PC-3 (cell line): ENCODE results near the gene ASCL1. TPM values are rescaled to one million over a fixed set of nuclear protein-coding genes. Genes with fewer than 3 reads are reported as not detected.

ENCODE experiments used
- ATAC-seq: fragments of 200-7000 bp; cut with Tn5 transposase; 2 replicates; pipeline ENCODE4 v1.9.1; 2020; ENCODE audit warnings: mild to moderate bottlenecking, moderate library complexity
- BruUV-seq: library from RNA; stranded (reverse); fragments of 400-500 nt; replicated peaks from 2 replicates; lab custom pipeline; 2021; lab: Mats Ljungman, UMichigan
- CTCF ChIA-PET: fragments of 300-600 bp; sonication (Branson Sonifier 250); formaldehyde crosslinking; loops from one replicate; lab custom pipeline; 2022; ENCODE audit warnings: antibody characterized with exemption; lab: Charles Lee
- POLR2A ChIA-PET: fragments of 300-600 bp; sonication (Branson Sonifier 250); formaldehyde crosslinking; loops from one replicate; lab custom pipeline; 2022; ENCODE audit warnings: antibody characterized with exemption; ENCODE audit not compliant: unreplicated experiment; lab: Charles Lee
- DNase-seq: peaks from one replicate; pipeline ENCODE4 v3.0.0-alpha.2; 2015
- H2AFZ ChIP-seq: fragments of 300-600 bp; sonication (generic); 2 replicates; pipeline ENCODE4 v1.6.0; 2016; ENCODE audit warnings: antibody characterized with exemption, low read length
- H3F3A ChIP-seq: fragments of 300-600 bp; sonication (generic); one replicate; pipeline ENCODE4 v1.6.0; 2017; ENCODE audit warnings: antibody characterized with exemption, low read length, control low read depth, mild to moderate bottlenecking; ENCODE audit not compliant: unreplicated experiment
- H3K27ac ChIP-seq: fragments of 300-600 bp; sonication (generic); 2 replicates; pipeline ENCODE4 v1.5.1; 2016; ENCODE audit warnings: mild to moderate bottlenecking, low read length
- H3K27me3 ChIP-seq: fragments of 300-600 bp; sonication (generic); 2 replicates; pipeline ENCODE4 v1.6.1; 2016; ENCODE audit warnings: low read length, mixed read lengths
- H3K36me3 ChIP-seq: fragments of 300-600 bp; sonication (generic); 2 replicates; pipeline ENCODE4 v1.6.1; 2016; ENCODE audit warnings: low read depth, mixed run types, low read length, mixed read lengths
- H3K4me1 ChIP-seq: fragments of 300-600 bp; sonication (generic); 2 replicates; pipeline ENCODE4 v1.5.1; 2016; ENCODE audit warnings: low read length; ENCODE audit not compliant: insufficient read depth
- H3K4me2 ChIP-seq: fragments of 300-600 bp; sonication (generic); 2 replicates; pipeline ENCODE4 v1.6.0; 2016; ENCODE audit warnings: low read length
- H3K4me3 ChIP-seq: fragments of 300-600 bp; sonication (generic); 2 replicates; pipeline ENCODE4 v1.5.1; 2016; ENCODE audit warnings: mild to moderate bottlenecking, low read length, mixed read lengths
- H3K79me2 ChIP-seq: fragments of 300-600 bp; sonication (generic); 2 replicates; pipeline ENCODE4 v1.6.1; 2017; ENCODE audit warnings: low read length, mixed read lengths
- H3K9ac ChIP-seq: fragments of 300-600 bp; sonication (generic); 2 replicates; pipeline ENCODE4 v1.6.0; 2016; ENCODE audit warnings: mild to moderate bottlenecking, low read length
- H3K9me2 ChIP-seq: fragments of 300-600 bp; sonication (generic); replicated peaks from 2 replicates; pipeline ENCODE4 v1.6.1; 2016; ENCODE audit warnings: mixed run types, low read length, mixed read lengths
- H3K9me3 ChIP-seq: fragments of 300-600 bp; sonication (generic); 2 replicates; pipeline ENCODE4 v1.6.1; 2016; ENCODE audit warnings: low read length, mixed read lengths
- H4K20me1 ChIP-seq: fragments of 300-600 bp; sonication (generic); 2 replicates; pipeline ENCODE4 v1.6.1; 2016; ENCODE audit warnings: low read length, mixed read lengths
- EZH2 ChIP-seq: fragments of 300-600 bp; sonication (generic); IDR thresholded peaks from one replicate; pipeline ENCODE4 v1.6.1; 2017; ENCODE audit warnings: antibody characterized with exemption, mild to moderate bottlenecking, low read length; ENCODE audit not compliant: unreplicated experiment
- EZH2phosphoT487 ChIP-seq: fragments of 300-600 bp; sonication (generic); IDR thresholded peaks from 2 replicates; pipeline ENCODE4 v1.6.1; 2018; ENCODE audit warnings: mild to moderate bottlenecking, antibody characterized with exemption, low read length, borderline replicate concordance
- intact Hi-C: fragments of 100-400 bp; cut with micrococcal nuclease; formaldehyde crosslinking; loops from 2 replicates; pipeline ENCODE4 v1.9.0; 2023
- total RNA-seq: library from RNA; depleted of rRNA; stranded (reverse); fragments of >200 nt; gene quantifications from 2 replicates; pipeline ENCODE4 v1.2.3, GENCODE V29; 2014
- TF ChIP-seq, protein P1 (sequence below): fragments of 300-600 bp; sonication (generic); conservative IDR thresholded peaks from 2 replicates; pipeline ENCODE4 v1.5.1; 2017; ENCODE audit warnings: antibody characterized with exemption, low read depth, mild to moderate bottlenecking, low read length

Gene ASCL1
- total RNA-seq, 1 experiment from 2014 or later: not detected

DNA sequence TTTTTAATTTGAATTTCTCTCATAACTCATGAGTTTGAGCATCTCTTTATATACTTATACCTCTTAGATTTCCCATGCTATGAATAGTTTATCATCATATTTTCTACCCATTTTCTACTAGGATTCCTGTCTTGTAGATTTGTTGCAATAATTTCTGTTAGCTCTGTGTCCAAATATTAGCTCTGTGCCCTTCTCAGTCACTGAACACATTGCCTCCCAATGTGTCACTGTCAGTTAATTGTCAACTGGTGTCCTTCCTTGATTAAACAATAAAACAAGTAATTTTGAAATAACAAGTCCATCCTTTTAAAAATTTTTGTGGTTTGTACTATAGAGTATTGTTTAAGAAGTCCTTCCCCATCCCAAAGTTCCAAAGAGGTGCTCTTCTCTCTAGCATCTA lies 36.2 kb upstream of the ASCL1 start:
- CTCF ChIA-PET: no interaction called here
- Histone ChIP-seq H3F3A (no peaks in the 10 kb centered on the region), H2AFZ (no peak overlapping the region), H3K9me2 (no peaks in the 10 kb centered on the region), H4K20me1 (no peaks in the 10 kb centered on the region), H3K4me3 (no peak overlapping the region), H3K27ac (no peak overlapping the region), H3K79me2 (no peaks in the 10 kb centered on the region), H3K4me2 (no peak overlapping the region), H3K4me1 (no peaks in the 10 kb centered on the region), H3K36me3 (no peaks in the 10 kb centered on the region), H3K9me3 (no peaks in the 10 kb centered on the region), H3K9ac (no peak overlapping the region), H3K27me3 (no peaks in the 10 kb centered on the region)
- intact Hi-C loops: no loop called here
- BruUV-seq: no TSS peak
- ATAC-seq: no peak
- TF ChIP-seq EZH2 (no peak), EZH2phosphoT487 (no peak)
- TF ChIP-seq, protein P1, sequence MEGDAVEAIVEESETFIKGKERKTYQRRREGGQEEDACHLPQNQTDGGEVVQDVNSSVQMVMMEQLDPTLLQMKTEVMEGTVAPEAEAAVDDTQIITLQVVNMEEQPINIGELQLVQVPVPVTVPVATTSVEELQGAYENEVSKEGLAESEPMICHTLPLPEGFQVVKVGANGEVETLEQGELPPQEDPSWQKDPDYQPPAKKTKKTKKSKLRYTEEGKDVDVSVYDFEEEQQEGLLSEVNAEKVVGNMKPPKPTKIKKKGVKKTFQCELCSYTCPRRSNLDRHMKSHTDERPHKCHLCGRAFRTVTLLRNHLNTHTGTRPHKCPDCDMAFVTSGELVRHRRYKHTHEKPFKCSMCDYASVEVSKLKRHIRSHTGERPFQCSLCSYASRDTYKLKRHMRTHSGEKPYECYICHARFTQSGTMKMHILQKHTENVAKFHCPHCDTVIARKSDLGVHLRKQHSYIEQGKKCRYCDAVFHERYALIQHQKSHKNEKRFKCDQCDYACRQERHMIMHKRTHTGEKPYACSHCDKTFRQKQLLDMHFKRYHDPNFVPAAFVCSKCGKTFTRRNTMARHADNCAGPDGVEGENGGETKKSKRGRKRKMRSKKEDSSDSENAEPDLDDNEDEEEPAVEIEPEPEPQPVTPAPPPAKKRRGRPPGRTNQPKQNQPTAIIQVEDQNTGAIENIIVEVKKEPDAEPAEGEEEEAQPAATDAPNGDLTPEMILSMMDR: no peak
- DNase-seq: no peak
- POLR2A ChIA-PET: no interaction called here

DNA sequence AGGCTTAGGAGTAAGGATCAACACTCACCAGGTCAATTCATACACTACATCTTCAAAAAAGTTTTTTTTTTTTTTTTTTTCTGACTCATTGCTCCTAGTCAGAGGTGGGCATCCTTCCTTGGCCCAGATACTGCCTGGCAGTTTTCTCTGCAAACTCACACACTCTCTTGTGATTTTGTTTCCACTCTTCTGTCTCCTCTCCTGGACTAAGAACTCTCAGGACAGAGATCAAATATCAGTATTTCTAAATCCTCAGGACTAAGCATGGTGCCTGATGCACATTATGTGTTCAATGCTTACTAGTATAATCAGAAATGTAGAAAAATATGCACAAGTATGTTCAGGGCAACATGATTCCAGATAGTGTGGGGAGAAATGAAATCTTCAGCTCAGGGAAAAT lies 30.3 kb upstream of the ASCL1 start:
- Histone ChIP-seq H3K4me3 (no peak overlapping the region), H3K27ac (no peak overlapping the region), H3K79me2 (no peaks in the 10 kb centered on the region), H4K20me1 (no peaks in the 10 kb centered on the region), H3K9me2 (no peaks in the 10 kb centered on the region), H3K4me2 (no peak overlapping the region), H3K4me1 (no peaks in the 10 kb centered on the region), H3K36me3 (no peaks in the 10 kb centered on the region), H3K9ac (no peak overlapping the region), H3K27me3 (no peaks in the 10 kb centered on the region), H3F3A (no peaks in the 10 kb centered on the region), H3K9me3 (no peaks in the 10 kb centered on the region), H2AFZ (no peak overlapping the region)
- intact Hi-C loops: no loop called here
- POLR2A ChIA-PET: no interaction called here
- DNase-seq (no peak), ATAC-seq (no peak)
- BruUV-seq: no TSS peak
- TF ChIP-seq, protein P1: no peak
- TF ChIP-seq EZH2phosphoT487: no peak
- TF ChIP-seq EZH2: no peak
- CTCF ChIA-PET: no interaction called here

DNA sequence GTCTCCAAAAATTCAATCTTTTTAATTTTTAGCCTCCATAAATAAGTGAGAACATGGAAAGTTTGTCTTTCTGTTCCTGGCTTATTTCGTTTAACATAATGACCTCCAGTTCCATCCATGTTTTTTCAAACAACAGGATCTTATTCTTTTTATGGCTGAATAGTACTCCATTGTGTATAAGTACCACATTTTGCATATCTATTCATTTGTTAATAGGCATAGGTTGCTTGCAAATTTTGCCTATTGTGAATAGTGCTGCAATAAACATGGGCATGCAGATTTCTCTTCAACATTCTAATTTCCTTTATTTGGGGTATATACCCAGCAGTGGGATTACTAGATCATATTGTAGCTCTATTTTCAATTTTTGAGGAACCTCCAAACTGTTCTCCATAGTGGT lies 24.3 kb upstream of the ASCL1 start:
- no peak overlapping the region for H2AFZ ChIP-seq
- H3F3A ChIP-seq: no peaks in the 10 kb centered on the region
- no peak overlapping the region for H3K27ac ChIP-seq
- H3K4me2 ChIP-seq: no peak overlapping the region
- H3K36me3 ChIP-seq: no peaks in the 10 kb centered on the region
- no peak overlapping the region for H3K9ac ChIP-seq
- intact Hi-C loops: no loop called here
- ChIA-PET POLR2A (no interaction called here), CTCF (no interaction called here)
- ATAC-seq (no peak), DNase-seq (no peak)
- TF ChIP-seq EZH2 (no peak), EZH2phosphoT487 (no peak)
- TF ChIP-seq, protein P1: no peak
- H3K27me3 ChIP-seq: no peaks in the 10 kb centered on the region
- no peak overlapping the region for H3K4me3 ChIP-seq
- H3K9me2 ChIP-seq: no peaks in the 10 kb centered on the region
- no peaks in the 10 kb centered on the region for H3K9me3 ChIP-seq
- no peaks in the 10 kb centered on the region for H4K20me1 ChIP-seq
- BruUV-seq: no TSS peak
- no peaks in the 10 kb centered on the region for H3K4me1 ChIP-seq
- H3K79me2 ChIP-seq: no peaks in the 10 kb centered on the region
